Hepatocyte (in vitro differentiated cells): Measurements from ENCODE around the gene CASKIN1.

Experiments
- CTCF ChIP-seq: fragments of 200-600 bp; sonication (generic); IDR thresholded peaks from 2 replicates; pipeline ENCODE4 v1.5.1; 2016; ENCODE audit warnings: antibody characterized with exemption, mild to moderate bottlenecking; ENCODE audit not compliant: poor library complexity
- EZH2 ChIP-seq: fragments of 200-600 bp; sonication (generic); IDR thresholded peaks from 2 replicates; pipeline ENCODE4 v1.6.1; 2016; ENCODE audit warnings: antibody characterized with exemption, mild to moderate bottlenecking, borderline replicate concordance

GRCh38 chr16:2206420-2206779 is 10.0 kb upstream of the CASKIN1 start:
- TF ChIP-seq CTCF (no peak), EZH2 (no peak)
